Naive thymus-derived CD8-positive, alpha-beta T cell (primary cell): Measurements from ENCODE around the gene CD248. TPM values are rescaled to one million over a fixed set of nuclear protein-coding genes. Genes with fewer than 3 reads are reported as not detected.

Experiments
- ATAC-seq, 2 donors: fragments of 150-1000 bp; cut with Tn5 transposase in 1 of 2; sonication (Bioruptor Pico), chemical (Tn5 transposase) in 1 of 2; 1 replicate in 1 of 2; 2 replicates in 1 of 2; pipeline ENCODE4 v1.10.0; 2021; ENCODE audit warnings: mild to moderate bottlenecking in 2 of 2, moderate library complexity in 2 of 2
- POLR2A ChIA-PET: fragments of 350-600 bp; sonication (Branson Sonifier 250); formaldehyde crosslinking; loops from one replicate; lab custom pipeline; 2021; ENCODE audit warnings: antibody characterized with exemption; lab: Charles Lee
- DNase-seq, 10 donors: peaks; one replicate each; pipeline versions ENCODE4 v3.0.0 to v3.0.0-alpha.2; 2020 to 2022
- H3K27ac Mint-ChIP-seq, 10 donors: one replicate each; pipeline ENCODE4 v1.8.0; 2020 to 2022; ENCODE audit warnings: mild to moderate bottlenecking in 10 of 10, mixed read lengths in 10 of 10, moderate library complexity in 4 of 10, inconsistent platforms in 1 of 10
- H3K27me3 Mint-ChIP-seq, 5 donors: one replicate each; pipeline ENCODE4 v1.8.0; 2021 to 2022; ENCODE audit warnings: mixed read lengths in 5 of 5
- H3K36me3 Mint-ChIP-seq, 3 donors: one replicate each; pipeline ENCODE4 v1.8.0; 2020 to 2022; ENCODE audit warnings: mixed read lengths in 3 of 3, mild to moderate bottlenecking in 2 of 3, inconsistent platforms in 1 of 3
- H3K4me1 Mint-ChIP-seq, 4 donors: one replicate each; pipeline ENCODE4 v1.8.0; 2021 to 2022; ENCODE audit warnings: mixed read lengths in 4 of 4
- H3K4me3 Mint-ChIP-seq, 10 donors: one replicate each; pipeline ENCODE4 v1.8.0; 2020 to 2022; ENCODE audit warnings: mild to moderate bottlenecking in 10 of 10, mixed read lengths in 10 of 10, moderate library complexity in 6 of 10, inconsistent platforms in 1 of 10
- H3K9me3 Mint-ChIP-seq, 9 donors: one replicate each; pipeline ENCODE4 v1.8.0; 2020 to 2022; ENCODE audit warnings: mixed read lengths in 9 of 9, mild to moderate bottlenecking in 3 of 9, inconsistent platforms in 1 of 9, moderate library complexity in 1 of 9
- polyA plus RNA-seq, 3 donors: library from polyadenylated mRNA; unstranded; fragments of 300-500 nt; fragmentation: Illumina TruSeq; gene quantifications; one replicate each; pipeline ENCODE4 v1.2.3, GENCODE V29; 2021
- total RNA-seq, 8 experiments: library from RNA in 2 of 8; stranded (reverse) in 2 of 8; gene quantifications; one replicate each; pipeline ENCODE4 v1.2.3 and lab custom pipeline; 2021 to 2026

CD248 gene
- total and polyA plus RNA-seq, 5 experiments from 2014 or later = 37.0 to 128 (median 43.8) TPM

- POLR2A ChIA-PET = interaction anchor here (0.7 to 1.9 kb wide), 3 partner anchors 19 to 35 kb away, joined by 4 to 8 read pairs (median 8); partner anchors contain the start of gene SLC29A2
- peaks cover 0 to 5% (median 0%) of the 10 kb centered on the region in 9 donors for H3K9me3 Mint-ChIP-seq
- H3K27me3 Mint-ChIP-seq = peaks cover 0 to 4% (median 0%) of the 10 kb centered on the region in 5 donors
- ATAC-seq (no peak), DNase-seq (peak in 1 of 10 donors; percentile 45)
- peaks cover 16 to 49% (median 34%) of the 10 kb centered on the region in 4 donors for H3K4me1 Mint-ChIP-seq
- H3K36me3 Mint-ChIP-seq = peaks cover 0 to 10% (median 3%) of the 10 kb centered on the region in 3 donors
- H3K4me3 Mint-ChIP-seq = peak overlapping the region in 6 of 10 donors; percentile 60 to 97 (median 94)
- peak overlapping the region in 9 of 10 donors; percentile 32 to 100 (median 79) for H3K27ac Mint-ChIP-seq
Measured at GRCh38 chr11:66349084-66349386, 32.2 kb upstream of the CD248 start.

- peaks cover 0 to 5% (median 0%) of the 10 kb centered on the region in 9 donors for H3K9me3 Mint-ChIP-seq
- peaks cover 0 to 6% (median 0%) of the 10 kb centered on the region in 3 donors for H3K36me3 Mint-ChIP-seq
- peak within 1 kb of the TSS; percentile 84 to 97 (median 95) for H3K4me3 Mint-ChIP-seq
- POLR2A ChIA-PET = interaction anchor here (0.6 to 5.8 kb wide), 10 partner anchors 9 to 1230 kb away, joined by 3 to 82 read pairs (median 6); partner anchors contain the start of genes CD248, RIN1, SLC29A2 and ZNHIT2
- DNase-seq = peak; percentile 58 to 93 (median 86)
- peak; percentile 61 to 62 for ATAC-seq
- peak within 1 kb of the TSS; percentile 91 to 100 (median 98) for H3K27ac Mint-ChIP-seq
- H3K4me1 Mint-ChIP-seq = peaks cover 26 to 62% (median 48%) of the 10 kb centered on the region in 4 donors
- peaks cover 0 to 4% (median 0%) of the 10 kb centered on the region in 5 donors for H3K27me3 Mint-ChIP-seq
Measured at GRCh38 chr11:66347425-66348276, 30.8 kb upstream of the CD248 start, which contains the start of gene B4GAT1. B4GAT1 (minus strand) TSS chr11:66347629; CDS start chr11:66347545, 84 bp downstream.

- peak overlapping the region; percentile 70 to 100 (median 92) for H3K27ac Mint-ChIP-seq
- ATAC-seq (no peak), DNase-seq (no peak)
- peaks cover 0 to 4% (median 0%) of the 10 kb centered on the region in 5 donors for H3K27me3 Mint-ChIP-seq
- peaks cover 26 to 63% (median 52%) of the 10 kb centered on the region in 4 donors for H3K4me1 Mint-ChIP-seq
- POLR2A ChIA-PET = interaction anchor here (0.6 to 5.8 kb wide), 10 partner anchors 11 to 1229 kb away, joined by 3 to 82 read pairs (median 4); partner anchors contain the start of genes CD248, RIN1, SLC29A2 and ZNHIT2
- peaks cover 0 to 5% (median 0%) of the 10 kb centered on the region in 9 donors for H3K9me3 Mint-ChIP-seq
- peaks cover 0 to 15% (median 0%) of the 10 kb centered on the region in 3 donors for H3K36me3 Mint-ChIP-seq
- peak overlapping the region; percentile 63 to 97 (median 94) for H3K4me3 Mint-ChIP-seq
Measured at GRCh38 chr11:66346476-66347424, 29.9 kb upstream of the CD248 start.

DNA sequence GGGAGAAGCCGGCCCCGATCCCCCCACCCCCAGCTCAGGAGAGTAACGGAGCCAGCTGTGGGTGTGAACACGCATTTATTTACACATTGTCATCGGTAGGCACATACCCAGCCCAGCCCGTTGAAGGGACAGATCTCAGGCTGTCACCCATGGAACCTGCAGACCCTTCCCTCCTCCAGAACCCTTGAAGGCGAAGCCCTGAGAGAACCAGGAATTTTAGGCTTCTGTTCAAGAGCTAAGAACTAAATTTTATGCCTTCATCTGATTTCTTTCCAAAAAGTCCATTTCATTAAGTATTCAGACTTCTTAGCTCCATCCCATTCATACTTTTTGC is 28.4 kb upstream of the CD248 start:
- Mint-ChIP-seq H3K27me3 (peaks cover 0 to 4% (median 0%) of the 10 kb centered on the region in 5 donors), H3K4me3 (peak overlapping the region; percentile 93 to 97 (median 95)), H3K36me3 (peaks cover 2 to 23% (median 4%) of the 10 kb centered on the region in 3 donors), H3K4me1 (peaks cover 29 to 65% (median 53%) of the 10 kb centered on the region in 4 donors), H3K27ac (peak overlapping the region; percentile 88 to 99 (median 98)), H3K9me3 (peaks cover 0 to 5% (median 0%) of the 10 kb centered on the region in 9 donors)
- POLR2A ChIA-PET = interaction anchor here (0.8 to 5.8 kb wide), 17 partner anchors 11 to 498 kb away, joined by 3 to 82 read pairs (median 4); partner anchors contain the start of genes CD248, RCE1, RIN1 and SLC29A2
- no peak for DNase-seq
- peak; percentile 16 to 25 for ATAC-seq

GRCh38 chr11:66344550-66345315 is 27.9 kb upstream of the CD248 start, which contains the start of gene BRMS1:
BRMS1 (minus strand) TSS chr11:66345104; CDS start chr11:66342234, 2,870 bp downstream.
- POLR2A ChIA-PET = interaction anchor here (0.6 to 5.8 kb wide), 20 partner anchors 10 to 498 kb away, joined by 3 to 82 read pairs (median 4); partner anchors contain the start of genes CD248, RCE1, RIN1 and SLC29A2
- peak; percentile 87 to 99 (median 94) for DNase-seq
- Mint-ChIP-seq H3K9me3 (peaks cover 0 to 5% (median 0%) of the 10 kb centered on the region in 9 donors), H3K27ac (peak within 1 kb of the TSS; percentile 88 to 99 (median 98)), H3K27me3 (peaks cover 0 to 4% (median 0%) of the 10 kb centered on the region in 5 donors), H3K4me1 (peaks cover 29 to 60% (median 53%) of the 10 kb centered on the region in 4 donors), H3K4me3 (peak within 1 kb of the TSS; percentile 93 to 97 (median 95)), H3K36me3 (peaks cover 2 to 26% (median 4%) of the 10 kb centered on the region in 3 donors)
- peak; percentile 73 to 79 for ATAC-seq

DNA sequence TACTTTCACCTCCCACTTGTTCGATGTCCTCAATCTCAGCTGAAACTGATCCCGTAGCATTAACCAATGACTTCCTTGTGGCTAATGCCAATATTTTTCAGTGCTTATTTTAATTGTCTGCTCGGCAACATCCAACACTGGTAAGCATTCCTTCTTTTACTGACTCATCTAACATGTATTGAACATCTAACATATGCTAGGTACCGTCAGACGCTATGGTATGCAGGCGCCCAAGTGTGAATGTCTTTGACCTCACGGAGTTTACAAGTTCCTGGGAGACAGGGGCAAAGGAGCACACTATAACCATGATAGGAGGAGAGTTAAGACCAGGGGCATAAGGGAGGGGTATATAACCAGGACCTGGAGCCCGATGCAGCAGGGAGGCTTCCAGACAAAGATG is 26.3 kb upstream of the CD248 start:
- Mint-ChIP-seq H3K36me3 (peaks cover 4 to 33% (median 5%) of the 10 kb centered on the region in 3 donors), H3K27ac (peak overlapping the region in 8 of 10 donors; percentile 22 to 99 (median 90)), H3K4me1 (peaks cover 29 to 58% (median 45%) of the 10 kb centered on the region in 4 donors), H3K9me3 (peaks cover 0 to 5% (median 0%) of the 10 kb centered on the region in 9 donors), H3K4me3 (peak overlapping the region; percentile 57 to 97 (median 95)), H3K27me3 (peaks cover 0 to 4% (median 0%) of the 10 kb centered on the region in 5 donors)
- no peak for ATAC-seq
- POLR2A ChIA-PET = interaction anchor here (0.7 to 5.8 kb wide), 5 partner anchors 9 to 123 kb away, joined by 3 to 82 read pairs (median 9); partner anchors contain the start of genes CD248, PELI3 and RIN1
- DNase-seq = no peak

- Mint-ChIP-seq H3K27me3 (no peaks in the 10 kb centered on the region), H3K4me3 (peak overlapping the region in 3 of 10 donors; percentile 30 to 60 (median 36)), H3K9me3 (no peaks in the 10 kb centered on the region), H3K36me3 (peaks cover 4 to 34% (median 5%) of the 10 kb centered on the region in 3 donors), H3K4me1 (peaks cover 28 to 61% (median 50%) of the 10 kb centered on the region in 4 donors), H3K27ac (peak overlapping the region in 3 of 10 donors; percentile 48 to 71 (median 59))
- DNase-seq (no peak), ATAC-seq (no peak)
- POLR2A ChIA-PET = interaction anchor here (0.6 kb wide), 1 partner anchor 80 kb away, joined by 3 read pairs; no protein-coding TSS in a partner anchor
Measured at GRCh38 chr11:66341502-66342126, 24.8 kb upstream of the CD248 start.

GRCh38 chr11:66340596-66341501 is 24.0 kb upstream of the CD248 start:
- Mint-ChIP-seq H3K9me3 (no peaks in the 10 kb centered on the region), H3K4me1 (peaks cover 34 to 60% (median 53%) of the 10 kb centered on the region in 4 donors), H3K36me3 (peaks cover 4 to 34% (median 5%) of the 10 kb centered on the region in 3 donors), H3K27me3 (no peaks in the 10 kb centered on the region), H3K4me3 (peak overlapping the region in 2 of 10 donors; percentile 30 to 60), H3K27ac (peak overlapping the region in 1 of 10 donors; percentile 48)
- ATAC-seq (no peak), DNase-seq (no peak)
- POLR2A ChIA-PET = interaction anchor here (1.2 to 1.8 kb wide), 2 partner anchors 24 to 28 kb away, joined by 5 to 6 read pairs; partner anchors contain the start of gene CD248

DNA sequence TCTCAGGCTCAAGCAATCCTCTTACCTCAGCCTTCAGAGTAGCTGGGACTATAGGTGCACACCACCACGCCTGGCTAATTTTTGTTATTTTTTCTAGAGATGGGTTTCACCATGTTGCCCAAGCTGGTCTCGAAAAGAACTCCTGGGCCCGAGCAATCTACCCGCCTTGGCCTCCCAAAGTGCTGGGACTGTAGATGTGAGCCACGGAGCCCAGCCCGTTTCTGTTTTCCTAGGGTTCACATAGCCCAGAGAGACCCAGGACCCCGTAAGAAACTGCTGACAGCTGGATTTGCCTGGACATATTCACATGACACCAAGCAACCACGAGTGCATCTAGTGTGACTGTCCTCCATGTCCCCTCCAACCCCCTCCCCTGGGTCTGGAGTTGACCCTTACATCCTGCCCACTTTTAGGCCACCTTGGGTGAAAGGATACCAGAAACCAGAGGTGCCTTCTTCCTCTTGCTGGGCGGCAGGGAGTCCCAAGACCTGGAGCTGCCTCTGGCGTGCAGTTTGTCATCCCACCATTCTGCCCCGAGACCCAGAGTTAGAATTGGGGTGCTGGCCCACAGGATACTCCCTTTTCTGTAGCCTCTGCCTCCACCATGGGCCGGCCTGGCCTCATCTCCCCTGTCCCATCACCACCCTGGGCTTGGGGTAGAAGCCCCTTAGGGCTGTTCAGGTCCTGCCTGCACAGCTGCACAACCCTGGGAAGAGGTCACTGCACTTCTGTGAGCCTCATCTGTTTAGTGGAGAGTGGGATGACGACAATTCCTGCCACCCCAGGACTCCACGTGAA is 23.0 kb upstream of the CD248 start:
- H3K9me3 Mint-ChIP-seq = no peaks in the 10 kb centered on the region
- DNase-seq (no peak), ATAC-seq (no peak)
- peaks cover 4 to 34% (median 5%) of the 10 kb centered on the region in 3 donors for H3K36me3 Mint-ChIP-seq
- H3K27ac Mint-ChIP-seq = peak overlapping the region in 3 of 10 donors; percentile 43 to 87 (median 76)
- POLR2A ChIA-PET = interaction anchor here (0.8 to 1.8 kb wide), 3 partner anchors 23 to 32 kb away, joined by 5 to 6 read pairs (median 5); partner anchors contain the start of genes CD248 and SLC29A2
- H3K27me3 Mint-ChIP-seq = no peaks in the 10 kb centered on the region
- H3K4me3 Mint-ChIP-seq = no peak overlapping the region
- H3K4me1 Mint-ChIP-seq = peaks cover 30 to 59% (median 50%) of the 10 kb centered on the region in 4 donors
